GM13976 (cell line): ENCODE results near the gene KCNMA1.

ENCODE experiments used
- DNase-seq: peaks from one replicate; pipeline ENCODE4 v3.0.0; 2012; ENCODE audit warnings: low spot score
- CTCF ChIP-seq: IDR thresholded peaks from 2 replicates; pipeline ENCODE4 v1.5.1; 2012; ENCODE audit warnings: borderline replicate concordance, mild to moderate bottlenecking; ENCODE audit not compliant: insufficient read depth; ENCODE audit errors: extremely low read depth, missing control alignments, control extremely low read depth
- in situ Hi-C: fragments of 300-500 bp; cut with MboI; formaldehyde crosslinking; loops from one replicate; pipeline ENCODE4 v1.12.0; 2022; ENCODE audit warnings: low sequenced_read_pairs, mixed read lengths, inconsistent platforms; ENCODE audit not compliant: unreplicated experiment

Gene KCNMA1

DNA sequence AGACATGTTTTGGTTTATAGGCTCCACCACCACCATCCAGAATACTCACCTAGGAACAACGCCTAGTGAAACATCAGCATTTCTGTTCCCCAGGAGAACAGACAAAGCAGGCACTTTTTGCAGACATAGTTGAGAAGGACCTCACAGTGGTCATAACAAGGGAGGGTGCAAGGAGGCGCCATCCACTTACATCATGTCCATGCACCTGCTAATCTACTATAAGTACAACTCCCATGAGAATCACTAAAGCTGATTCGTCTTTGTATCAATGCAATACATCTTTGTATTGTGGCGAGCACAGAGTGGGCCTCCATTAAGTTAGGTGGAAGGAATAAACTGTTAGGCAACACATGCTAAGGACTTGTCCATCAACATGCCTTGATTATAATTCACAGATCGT lies 207.1 kb downstream of the KCNMA1 start:
- no peak for DNase-seq
- in situ Hi-C loops = no loop called here
- TF ChIP-seq CTCF = no peak

- peak; percentile 20 for TF ChIP-seq CTCF
- in situ Hi-C loops = no loop called here
- DNase-seq = no peak
These were observed 208.8 kb downstream of the KCNMA1 start for GRCh38 chr10:77428691-77429395.

- TF ChIP-seq CTCF = no peak
- no peak for DNase-seq
- in situ Hi-C loops = no loop called here
These were observed 213.4 kb downstream of the KCNMA1 start for GRCh38 chr10:77424257-77424656.

GRCh38 chr10:77422491-77423338 lies 214.9 kb downstream of the KCNMA1 start:
- DNase-seq = no peak
- in situ Hi-C loops = no loop called here

DNA sequence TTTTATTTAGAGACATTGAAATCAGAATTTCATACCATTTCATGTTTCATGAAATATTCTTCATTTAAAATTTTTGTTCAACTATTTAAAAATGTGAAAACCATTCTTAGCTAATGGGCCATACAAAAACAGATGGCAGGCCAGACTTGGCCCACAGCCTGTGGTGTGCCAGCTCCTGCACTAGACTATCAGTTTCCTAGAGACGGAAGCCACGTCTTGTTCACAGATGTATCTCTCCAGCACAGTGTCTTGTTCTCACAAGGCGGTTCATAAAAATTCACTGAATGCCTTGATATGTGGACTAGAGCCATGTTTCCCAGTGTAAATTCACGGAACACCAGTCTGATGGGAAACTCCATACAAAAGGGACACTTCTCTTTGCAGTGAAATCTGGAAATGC lies 216.0 kb downstream of the KCNMA1 start:
- no peak for DNase-seq

More at GRCh38 chr10:77422491-77423338, 214.9 kb downstream of the KCNMA1 start:
- TF ChIP-seq CTCF = no peak

GRCh38 chr10:77420947-77421523 lies 216.6 kb downstream of the KCNMA1 start:
- no peak for DNase-seq
- in situ Hi-C loops = no loop called here
- TF ChIP-seq CTCF = no peak

More for the DNA sequence above, 216.0 kb downstream of the KCNMA1 start:
- in situ Hi-C loops = no loop called here
- no peak for TF ChIP-seq CTCF
